Stimulated activated CD4-positive, alpha-beta T cell treated with anti-CD3 and anti-CD28 coated beads, TNF-alpha, amount 100 ng/mL, for 1 hour (primary cell): ENCODE data around the gene SLC7A7.
"Not testable (repeated sequence)": the region's sequence is repeated elsewhere in the genome, so short reads cannot be mapped to it uniquely, and the experiment has no call there.

Source experiments
- DNase-seq, 3 donors: peaks; one replicate each; pipeline ENCODE4 v3.0.0-alpha.2; 2020; ENCODE audit warnings: low read depth in 3 of 3, low spot score in 1 of 3

SLC7A7 gene

DNA sequence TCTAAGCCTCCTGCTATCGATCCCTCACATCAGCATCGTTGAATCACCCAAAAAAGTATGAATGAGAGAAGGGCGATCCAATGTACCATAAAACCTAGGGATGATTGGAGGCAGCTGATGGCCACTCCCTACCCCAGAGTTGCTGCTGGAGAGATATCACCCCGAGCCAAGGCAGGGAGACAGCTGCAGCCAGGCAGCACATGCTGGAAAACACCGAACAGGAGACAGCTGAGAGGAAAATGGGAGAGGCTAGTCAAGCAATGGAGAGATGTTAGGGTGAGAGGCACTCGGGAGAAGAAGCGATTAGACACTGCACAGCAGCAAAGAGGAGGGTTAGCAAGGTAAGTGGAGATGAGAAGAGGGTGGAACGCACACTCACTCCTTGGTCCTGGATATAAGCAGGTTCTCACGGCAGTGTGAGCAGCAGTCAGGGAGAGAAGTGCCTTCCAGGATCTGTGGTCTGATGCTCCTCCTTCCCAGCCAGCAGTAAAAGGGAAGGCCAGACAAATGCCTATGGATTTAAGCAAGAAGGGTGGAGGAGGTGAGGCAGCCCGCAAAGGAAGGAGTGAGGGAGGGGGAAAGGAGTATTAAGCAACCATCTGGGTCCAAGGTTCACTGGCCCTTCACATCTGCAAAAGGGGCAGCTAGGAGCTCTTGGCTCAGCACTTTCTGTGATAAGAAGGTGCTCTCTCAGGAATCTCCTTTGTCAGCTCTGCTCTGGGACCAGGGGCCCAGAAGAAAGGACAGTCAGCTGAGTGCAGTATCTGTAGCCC, at the start of gene SLC7A7:
Gene SLC7A7, minus strand, starts transcription at position 495 of the 773 bp plus-strand sequence. CDS start 2,037 bp downstream, outside the sequence.
- DNase-seq = no peak

GRCh38 chr14:22864979-22865378, 49.7 kb upstream of the SLC7A7 start:
- no peak for DNase-seq

- DNase-seq = no peak
Observed at GRCh38 chr14:22861651-22862050, 46.4 kb upstream of the SLC7A7 start.

- DNase-seq = not testable (repeated sequence)
Observed at GRCh38 chr14:22860377-22860776, 45.1 kb upstream of the SLC7A7 start.

GRCh38 chr14:22856428-22856827, 41.2 kb upstream of the SLC7A7 start:
- DNase-seq = no peak

GRCh38 chr14:22854963-22855724, 39.9 kb upstream of the SLC7A7 start:
- DNase-seq = no peak

DNA sequence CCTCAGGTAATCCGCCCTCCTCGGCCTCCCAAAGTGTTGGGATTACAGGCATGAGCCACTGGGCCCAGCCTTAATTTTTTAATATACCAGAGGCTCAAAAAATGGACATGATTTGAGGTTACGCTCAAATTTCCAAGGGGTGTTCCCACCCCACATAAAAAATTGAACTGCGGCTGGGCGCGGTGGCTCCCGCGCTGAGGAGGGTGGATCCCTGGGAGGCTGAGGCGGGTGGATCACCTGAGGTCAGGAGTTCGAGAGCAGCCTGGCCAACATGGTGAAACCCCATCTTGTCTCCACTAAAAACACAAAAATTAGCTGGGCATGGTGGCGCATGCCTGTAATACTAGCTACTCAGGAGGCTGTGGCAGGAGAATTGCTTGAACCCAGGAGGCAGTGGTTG, 39.1 kb upstream of the SLC7A7 start:
- not testable (repeated sequence) for DNase-seq

- peak; percentile 65 to 97 (median 85) for DNase-seq
Observed at GRCh38 chr14:22852940-22853767, 37.9 kb upstream of the SLC7A7 start.

DNA sequence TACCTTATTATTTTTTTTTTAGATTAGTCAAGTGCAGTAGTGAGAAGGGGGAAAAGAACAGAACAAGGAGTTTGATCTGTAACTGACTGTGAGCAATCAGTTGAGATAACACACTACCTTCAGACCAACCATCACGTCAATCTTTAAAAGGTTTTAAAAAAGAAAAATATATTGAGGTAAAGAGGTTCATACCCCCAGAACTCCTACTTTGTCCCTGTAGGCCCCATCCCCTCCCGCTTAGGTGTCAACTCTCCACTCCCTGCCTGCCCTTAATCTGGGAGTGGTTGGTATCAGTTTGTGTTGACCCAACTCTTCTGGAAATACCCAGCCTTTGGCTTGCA, 37.3 kb upstream of the SLC7A7 start:
- DNase-seq = no peak

DNA sequence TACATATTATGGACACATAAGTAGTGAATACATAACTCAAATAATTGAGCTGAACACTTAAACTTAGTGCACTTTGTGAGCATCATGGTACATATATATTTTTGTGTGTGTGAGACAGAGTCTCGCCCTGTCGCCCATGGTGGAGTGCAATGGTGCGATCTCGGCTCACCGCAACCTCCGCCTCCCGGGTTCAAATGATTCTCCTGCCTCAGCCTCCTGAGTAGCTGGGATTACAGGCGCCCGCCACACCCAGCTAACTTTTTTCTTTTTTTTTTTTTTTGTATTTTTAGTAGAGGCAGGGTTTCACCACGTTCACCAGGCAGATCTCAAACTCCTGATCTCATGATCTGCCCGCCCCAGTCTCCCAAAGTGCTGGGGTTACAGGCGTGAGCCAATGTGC, 36.9 kb upstream of the SLC7A7 start:
- not testable (repeated sequence) for DNase-seq

GRCh38 chr14:22850944-22851764, 35.9 kb upstream of the SLC7A7 start:
- no peak for DNase-seq

DNA sequence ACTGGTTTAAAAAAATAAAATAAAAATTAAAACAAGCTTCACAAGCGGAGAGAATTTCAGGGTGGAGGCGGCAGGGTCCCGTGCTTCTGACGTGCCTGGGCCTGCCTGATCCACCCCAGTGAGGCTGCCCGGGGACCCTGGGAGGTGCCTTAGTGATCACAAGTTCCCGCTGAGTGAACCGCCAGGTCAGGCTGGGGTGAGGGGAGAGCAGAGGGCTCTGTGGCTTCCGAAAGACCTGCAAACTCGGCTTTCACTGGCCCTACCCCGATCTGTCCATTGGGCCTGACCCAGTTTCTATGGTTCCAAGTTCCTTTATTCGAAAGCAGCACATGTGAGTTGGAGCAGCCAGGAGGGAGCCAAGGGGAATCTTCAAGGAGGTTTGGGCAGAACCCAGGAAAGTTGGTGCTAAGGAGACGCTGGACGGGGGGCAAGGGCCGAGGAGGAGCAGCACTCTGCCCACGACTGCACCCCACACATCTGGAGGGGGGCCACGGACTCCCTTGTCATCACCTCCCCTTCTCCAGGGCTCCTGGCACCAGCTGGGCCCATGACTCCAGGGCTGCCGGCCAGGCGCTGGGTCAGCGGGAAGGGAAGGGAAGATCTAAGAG, 34.1 kb upstream of the SLC7A7 start:
- DNase-seq = no peak

DNA sequence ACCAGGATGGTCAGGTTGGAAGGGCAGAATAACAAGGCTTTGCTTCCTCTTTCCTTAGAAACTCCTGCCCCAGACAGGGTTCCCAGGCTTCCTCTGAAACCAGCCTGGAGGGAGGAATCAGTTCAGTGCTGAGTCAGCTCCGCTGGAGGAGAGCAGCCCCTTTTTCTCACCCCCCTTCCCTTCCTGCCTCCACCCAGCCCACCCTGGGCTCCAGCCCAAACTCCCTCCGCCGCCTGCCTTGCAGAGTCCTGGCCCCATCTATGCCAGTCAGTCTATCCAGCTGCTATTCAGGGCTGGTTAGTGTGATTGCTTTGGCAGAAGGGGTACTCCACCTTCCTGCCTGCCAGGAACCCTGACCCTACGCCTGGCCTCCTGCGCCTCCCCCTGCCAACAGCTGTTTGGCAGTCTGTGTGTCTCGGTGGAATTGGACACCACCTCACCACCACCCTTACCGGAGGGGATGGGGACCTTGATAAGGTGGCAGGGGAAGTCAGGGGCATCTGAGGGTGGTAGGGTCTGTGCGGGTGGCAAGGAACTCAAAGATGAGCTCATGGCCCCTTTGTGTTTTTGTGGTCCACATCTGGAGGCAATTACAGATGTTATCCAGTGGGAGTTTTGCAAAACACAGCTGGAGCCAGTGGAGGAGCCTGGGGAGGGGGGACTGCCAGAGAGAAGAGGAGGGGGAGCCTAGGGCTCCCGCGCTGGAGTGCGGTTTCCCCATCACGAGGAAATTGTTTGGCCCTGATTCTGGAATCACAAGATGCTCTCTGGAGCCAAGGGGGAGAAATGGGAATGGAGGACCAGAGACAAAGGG, 33.3 kb upstream of the SLC7A7 start:
- no peak for DNase-seq

DNA sequence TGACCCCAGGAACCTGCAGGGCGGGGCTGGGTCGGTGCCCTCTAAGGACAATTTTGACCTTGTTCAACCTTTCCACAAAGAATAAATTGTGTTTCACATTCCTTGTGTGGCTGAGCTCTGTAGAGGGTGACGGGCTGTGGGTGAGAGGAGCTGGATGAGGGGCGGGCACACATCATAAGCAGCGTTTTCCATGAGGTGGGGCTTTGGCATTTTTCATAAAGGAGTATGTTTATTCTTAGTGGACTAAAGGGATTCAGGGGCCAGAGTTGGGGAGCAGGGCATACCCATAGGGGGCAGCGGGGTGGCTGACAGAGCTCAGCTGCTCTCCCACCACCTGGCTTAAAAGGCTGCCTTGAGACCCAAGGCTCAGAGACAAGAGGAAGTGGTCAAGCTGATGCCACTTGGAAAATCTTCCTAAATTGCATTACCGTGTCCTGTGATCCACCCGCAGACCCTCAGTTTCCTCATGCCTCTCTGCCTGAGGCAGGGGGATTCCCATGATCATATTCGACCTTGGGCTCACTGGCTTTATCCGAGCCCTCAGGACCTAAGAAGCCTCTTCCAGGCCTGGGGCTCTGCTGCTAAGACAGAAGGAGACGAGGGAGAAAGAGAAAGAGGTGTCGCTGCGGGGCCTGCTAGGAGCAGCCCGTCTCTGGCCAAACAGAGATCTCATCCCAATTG, 32.6 kb upstream of the SLC7A7 start:
- no peak for DNase-seq

DNA sequence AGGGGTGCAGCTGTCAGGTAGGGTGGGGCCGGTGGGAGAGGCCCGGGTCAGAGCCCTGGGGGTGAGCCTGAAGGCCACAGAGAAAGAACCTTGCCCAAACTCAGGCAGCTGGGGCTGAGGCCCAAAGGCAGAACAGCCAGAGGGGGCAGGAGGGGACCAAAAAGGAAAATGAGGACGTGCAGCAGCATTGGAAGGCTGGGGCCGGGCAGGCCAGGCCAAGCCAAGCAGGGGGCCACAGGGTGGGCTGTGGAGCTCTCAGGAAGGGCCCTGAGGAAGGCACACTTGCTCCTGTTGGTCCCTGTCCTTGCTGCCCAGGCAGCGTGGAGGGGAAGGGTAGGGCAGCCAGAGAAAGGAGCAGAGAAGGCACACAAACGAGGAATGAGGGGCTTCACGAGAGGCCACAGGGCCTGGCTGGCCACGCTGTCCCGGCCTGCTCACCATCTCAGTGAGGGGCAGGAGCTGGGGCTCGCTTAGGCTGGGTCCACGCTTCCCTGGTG, 31.6 kb upstream of the SLC7A7 start:
- DNase-seq = no peak

- DNase-seq = no peak
Observed at GRCh38 chr14:22845821-22846625, 30.8 kb upstream of the SLC7A7 start.

GRCh38 chr14:22845103-22845394, 29.8 kb upstream of the SLC7A7 start:
- no peak for DNase-seq
